Calu3 (cell line): ENCODE measurements around the gene LIN52. TPM values are rescaled to one million over a fixed set of nuclear protein-coding genes. Genes with fewer than 3 reads are reported as not detected.

Experiments
- BruUV-seq: library from RNA; stranded (reverse); fragments of 400-500 nt; replicated peaks from 2 replicates; lab custom pipeline; 2021; lab: Mats Ljungman, UMichigan
- CTCF ChIA-PET: fragments of 300-600 bp; sonication (Branson Sonifier 250); formaldehyde crosslinking; loops from one replicate; lab custom pipeline; 2022; ENCODE audit warnings: antibody characterized with exemption; lab: Charles Lee
- DNase-seq: peaks from one replicate; pipeline ENCODE4 v3.0.0; 2022
- H3K27ac Mint-ChIP-seq: one replicate; pipeline ENCODE4 v1.8.0; 2022; ENCODE audit warnings: mixed read lengths; ENCODE audit not compliant: unreplicated experiment
- H3K27me3 Mint-ChIP-seq: one replicate; pipeline ENCODE4 v1.8.0; 2022; ENCODE audit warnings: mixed read lengths; ENCODE audit not compliant: unreplicated experiment
- H3K36me3 Mint-ChIP-seq: one replicate; pipeline ENCODE4 v1.8.0; 2022; ENCODE audit warnings: mild to moderate bottlenecking, moderate library complexity, mixed read lengths; ENCODE audit not compliant: insufficient read depth, unreplicated experiment
- H3K4me1 Mint-ChIP-seq: one replicate; pipeline ENCODE4 v1.8.0; 2022; ENCODE audit warnings: mild to moderate bottlenecking, low read depth, mixed read lengths; ENCODE audit not compliant: unreplicated experiment
- H3K4me3 Mint-ChIP-seq: one replicate; pipeline ENCODE4 v1.8.0; 2022; ENCODE audit warnings: mild to moderate bottlenecking, low read depth, moderate library complexity, mixed read lengths; ENCODE audit not compliant: unreplicated experiment
- H3K9me3 Mint-ChIP-seq: one replicate; pipeline ENCODE4 v1.8.0; 2022; ENCODE audit warnings: low read depth, mixed read lengths; ENCODE audit not compliant: unreplicated experiment
- intact Hi-C: fragments of 100-400 bp; cut with micrococcal nuclease; formaldehyde crosslinking; loops from one replicate; pipeline ENCODE4 v1.10.0; 2022; ENCODE audit not compliant: unreplicated experiment
- total RNA-seq: library from RNA; stranded (reverse); gene quantifications from 2 replicates; pipeline ENCODE4 v1.2.3, GENCODE V29; 2022
- TF ChIP-seq, protein P1 (sequence below): fragments of 200-600 bp; IDR thresholded peaks from one replicate; pipeline ENCODE4 v1.8.0; 2022; ENCODE audit warnings: antibody characterized with exemption; ENCODE audit not compliant: unreplicated experiment

The LIN52 gene
- total RNA-seq, 1 experiment from 2014 or later: 11.2 TPM

- DNase-seq: no peak
- no peaks in the 10 kb centered on the region for H3K36me3 Mint-ChIP-seq
- intact Hi-C loops: loop anchor here (10.0 kb wide), 1 partner anchor 93 kb away; no protein-coding TSS in a partner anchor
- no peak overlapping the region for H3K27ac Mint-ChIP-seq
- no peak overlapping the region for H3K4me3 Mint-ChIP-seq
- TF ChIP-seq, protein P1, sequence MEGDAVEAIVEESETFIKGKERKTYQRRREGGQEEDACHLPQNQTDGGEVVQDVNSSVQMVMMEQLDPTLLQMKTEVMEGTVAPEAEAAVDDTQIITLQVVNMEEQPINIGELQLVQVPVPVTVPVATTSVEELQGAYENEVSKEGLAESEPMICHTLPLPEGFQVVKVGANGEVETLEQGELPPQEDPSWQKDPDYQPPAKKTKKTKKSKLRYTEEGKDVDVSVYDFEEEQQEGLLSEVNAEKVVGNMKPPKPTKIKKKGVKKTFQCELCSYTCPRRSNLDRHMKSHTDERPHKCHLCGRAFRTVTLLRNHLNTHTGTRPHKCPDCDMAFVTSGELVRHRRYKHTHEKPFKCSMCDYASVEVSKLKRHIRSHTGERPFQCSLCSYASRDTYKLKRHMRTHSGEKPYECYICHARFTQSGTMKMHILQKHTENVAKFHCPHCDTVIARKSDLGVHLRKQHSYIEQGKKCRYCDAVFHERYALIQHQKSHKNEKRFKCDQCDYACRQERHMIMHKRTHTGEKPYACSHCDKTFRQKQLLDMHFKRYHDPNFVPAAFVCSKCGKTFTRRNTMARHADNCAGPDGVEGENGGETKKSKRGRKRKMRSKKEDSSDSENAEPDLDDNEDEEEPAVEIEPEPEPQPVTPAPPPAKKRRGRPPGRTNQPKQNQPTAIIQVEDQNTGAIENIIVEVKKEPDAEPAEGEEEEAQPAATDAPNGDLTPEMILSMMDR: no peak
- H3K27me3 Mint-ChIP-seq: peaks cover 33% of the 10 kb centered on the region
- no peaks in the 10 kb centered on the region for H3K9me3 Mint-ChIP-seq
- BruUV-seq: no TSS peak
- CTCF ChIA-PET: no interaction called here
- no peaks in the 10 kb centered on the region for H3K4me1 Mint-ChIP-seq
Observed at GRCh38 chr14:74207943-74208342, 123.2 kb downstream of the LIN52 start.

DNA sequence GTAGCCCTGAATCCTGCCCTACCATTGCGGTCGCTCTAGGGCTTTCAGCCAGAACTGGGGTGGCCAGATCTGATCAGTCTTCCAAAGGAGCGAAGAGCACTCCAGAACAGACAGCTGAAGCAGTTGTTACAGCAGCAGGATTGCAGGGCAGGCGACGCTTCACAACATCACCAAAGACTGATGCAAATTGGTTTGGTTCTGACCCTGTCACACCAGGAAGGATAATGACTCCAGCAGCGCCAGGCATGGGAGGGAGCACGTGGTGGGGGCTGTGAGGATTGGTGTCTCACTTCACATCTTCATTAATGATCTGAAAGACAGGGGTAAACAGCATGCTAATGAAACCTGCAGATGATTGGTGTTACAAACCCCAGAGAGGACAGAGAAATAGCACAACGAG lies 123.9 kb downstream of the LIN52 start:
- no peaks in the 10 kb centered on the region for H3K9me3 Mint-ChIP-seq
- peaks cover 40% of the 10 kb centered on the region for H3K27me3 Mint-ChIP-seq
- intact Hi-C loops: loop anchor here (10.0 kb wide), 1 partner anchor 94 kb away; no protein-coding TSS in a partner anchor
- no peaks in the 10 kb centered on the region for H3K36me3 Mint-ChIP-seq
- TF ChIP-seq, protein P1: no peak
- H3K27ac Mint-ChIP-seq: no peak overlapping the region
- no peak overlapping the region for H3K4me3 Mint-ChIP-seq
- DNase-seq: no peak
- no peaks in the 10 kb centered on the region for H3K4me1 Mint-ChIP-seq
- CTCF ChIA-PET: interaction anchor here (0.6 to 1.5 kb wide), 2 partner anchors 10 to 669 kb away, joined by 3 read pairs; no protein-coding TSS in a partner anchor
- no TSS peak for BruUV-seq

DNA sequence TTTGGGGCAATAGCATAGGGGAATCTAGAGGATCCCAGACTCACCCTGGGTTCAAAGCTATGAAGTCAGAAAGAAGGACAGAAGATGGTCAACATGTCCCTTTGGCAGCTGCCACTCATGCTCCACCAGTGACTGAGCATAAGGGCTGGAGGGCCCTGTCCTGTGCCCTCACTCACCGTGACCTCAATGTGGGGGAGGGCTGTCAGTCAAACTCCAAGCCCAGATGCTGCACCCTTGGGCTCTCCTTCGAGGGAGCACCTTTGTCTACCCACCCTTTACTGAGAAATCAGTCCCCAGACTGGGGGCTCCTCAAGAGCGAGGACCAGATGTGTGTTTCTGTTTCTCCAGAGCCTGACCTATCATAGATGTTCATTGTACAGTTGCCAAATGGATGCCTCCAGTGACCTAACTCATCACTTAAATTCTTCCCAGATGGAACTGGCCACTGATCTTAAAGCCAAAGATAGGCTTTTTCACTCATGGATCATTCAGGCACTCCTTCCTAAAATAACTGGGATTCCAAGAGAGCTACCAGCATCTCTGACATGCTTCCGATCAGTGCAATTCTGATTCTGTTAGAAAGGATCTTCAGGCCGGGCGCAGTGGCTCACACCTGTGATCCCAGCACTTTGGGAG lies 127.3 kb downstream of the LIN52 start:
- TF ChIP-seq, protein P1: no peak
- CTCF ChIA-PET: no interaction called here
- H3K27me3 Mint-ChIP-seq: peaks cover 62% of the 10 kb centered on the region
- no peaks in the 10 kb centered on the region for H3K9me3 Mint-ChIP-seq
- H3K4me1 Mint-ChIP-seq: no peaks in the 10 kb centered on the region
- H3K4me3 Mint-ChIP-seq: no peak overlapping the region
- no peaks in the 10 kb centered on the region for H3K36me3 Mint-ChIP-seq
- DNase-seq: no peak
- no TSS peak for BruUV-seq
- no peak overlapping the region for H3K27ac Mint-ChIP-seq
- intact Hi-C loops: no loop called here

- H3K4me1 Mint-ChIP-seq: no peaks in the 10 kb centered on the region
- H3K9me3 Mint-ChIP-seq: no peaks in the 10 kb centered on the region
- no peaks in the 10 kb centered on the region for H3K36me3 Mint-ChIP-seq
- TF ChIP-seq, protein P1: no peak
- BruUV-seq: no TSS peak
- H3K27ac Mint-ChIP-seq: no peak overlapping the region
- H3K4me3 Mint-ChIP-seq: no peak overlapping the region
- no peak for DNase-seq
- intact Hi-C loops: no loop called here
- peaks cover 56% of the 10 kb centered on the region for H3K27me3 Mint-ChIP-seq
- CTCF ChIA-PET: interaction anchor here (0.6 to 0.7 kb wide), 2 partner anchors 32 to 38 kb away, joined by 3 to 4 read pairs; no protein-coding TSS in a partner anchor
Observed at GRCh38 chr14:74213907-74214803, 129.4 kb downstream of the LIN52 start.
